CD4-positive, alpha-beta T cell treated with Interleukin-17A for 4 hours (primary cell): ENCODE results near the gene TNNI2.

Source experiments
- DNase-seq: peaks from one replicate; pipeline ENCODE4 v3.0.0-alpha.2; 2020; ENCODE audit warnings: mixed read lengths

The TNNI2 gene

DNA sequence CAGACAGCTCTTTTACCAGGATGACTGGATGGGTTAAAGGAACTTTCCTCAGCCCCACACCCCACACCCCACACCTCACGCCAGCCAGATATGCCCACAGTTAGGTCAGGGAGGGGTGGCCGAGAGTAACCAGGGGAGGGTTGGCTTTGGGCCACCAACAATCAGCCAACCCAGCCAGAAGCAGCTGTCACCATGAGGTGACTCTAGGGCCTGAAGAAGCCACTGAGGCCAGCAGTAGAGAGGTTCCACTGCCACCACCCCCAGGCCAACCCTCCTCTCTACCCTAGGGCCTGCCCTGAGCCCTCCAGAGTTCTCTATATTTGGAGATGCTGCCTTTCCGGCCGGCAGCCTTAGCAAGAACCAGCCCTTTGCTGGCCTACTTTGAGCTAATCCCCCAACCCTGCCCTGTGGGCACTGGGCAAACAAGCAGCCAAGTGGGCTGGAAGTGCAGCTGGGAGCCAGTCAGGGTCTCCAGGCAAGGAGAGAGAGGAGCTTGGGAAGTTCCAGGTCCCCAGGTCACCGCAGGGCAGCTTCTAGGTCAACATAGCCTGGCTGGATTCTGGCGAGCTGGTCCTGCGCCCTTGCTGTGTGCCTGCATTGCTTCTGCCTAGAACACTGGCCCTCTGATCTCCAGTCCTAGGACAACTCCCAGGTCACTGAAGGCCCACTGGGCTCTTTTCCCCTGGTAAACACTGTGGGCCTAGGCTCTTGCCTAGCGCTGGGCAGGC, 16.0 kb upstream of the TNNI2 start:
- no peak for DNase-seq

DNA sequence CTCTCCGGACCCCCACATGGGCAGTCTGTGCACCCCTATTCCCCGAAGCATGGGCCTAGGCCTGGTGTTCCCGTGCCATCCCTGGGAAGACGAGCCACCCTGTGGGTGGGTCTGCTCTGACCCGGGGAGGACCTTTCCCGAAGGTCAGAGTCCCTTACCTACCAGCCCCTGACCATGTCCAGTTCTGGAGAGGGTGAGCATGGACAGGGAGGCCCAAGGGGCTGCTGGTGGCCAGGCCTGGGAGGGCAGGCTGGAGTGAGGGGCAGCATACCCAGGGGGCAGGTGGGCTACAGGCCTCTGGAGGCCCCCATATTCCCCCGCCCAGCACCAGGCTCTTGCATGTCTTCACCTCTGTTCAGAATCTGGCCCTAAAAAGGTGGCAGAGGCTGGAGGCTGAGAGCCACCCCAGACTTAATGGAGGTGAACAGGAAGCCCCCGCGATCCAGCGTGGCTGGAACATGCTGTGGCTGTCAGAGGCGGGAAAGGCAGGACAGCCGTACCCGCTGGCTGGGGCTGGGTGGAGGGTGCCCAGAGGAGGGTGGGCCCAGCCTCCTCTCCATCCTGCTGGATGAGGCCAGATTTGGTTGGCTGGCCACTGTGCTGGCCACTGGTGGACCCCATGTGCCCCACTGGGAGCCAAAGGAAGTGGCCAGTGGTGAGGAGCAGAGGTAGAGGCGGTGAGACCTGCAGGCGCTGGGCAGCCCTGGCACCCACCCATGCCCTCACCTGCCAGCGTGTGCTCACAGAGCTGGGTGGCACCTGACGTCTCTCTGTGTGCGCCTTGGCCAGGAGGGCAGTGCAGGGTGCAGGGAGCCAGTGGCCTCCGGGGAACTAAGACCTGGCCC, 15.2 kb upstream of the TNNI2 start:
- no peak for DNase-seq

DNA sequence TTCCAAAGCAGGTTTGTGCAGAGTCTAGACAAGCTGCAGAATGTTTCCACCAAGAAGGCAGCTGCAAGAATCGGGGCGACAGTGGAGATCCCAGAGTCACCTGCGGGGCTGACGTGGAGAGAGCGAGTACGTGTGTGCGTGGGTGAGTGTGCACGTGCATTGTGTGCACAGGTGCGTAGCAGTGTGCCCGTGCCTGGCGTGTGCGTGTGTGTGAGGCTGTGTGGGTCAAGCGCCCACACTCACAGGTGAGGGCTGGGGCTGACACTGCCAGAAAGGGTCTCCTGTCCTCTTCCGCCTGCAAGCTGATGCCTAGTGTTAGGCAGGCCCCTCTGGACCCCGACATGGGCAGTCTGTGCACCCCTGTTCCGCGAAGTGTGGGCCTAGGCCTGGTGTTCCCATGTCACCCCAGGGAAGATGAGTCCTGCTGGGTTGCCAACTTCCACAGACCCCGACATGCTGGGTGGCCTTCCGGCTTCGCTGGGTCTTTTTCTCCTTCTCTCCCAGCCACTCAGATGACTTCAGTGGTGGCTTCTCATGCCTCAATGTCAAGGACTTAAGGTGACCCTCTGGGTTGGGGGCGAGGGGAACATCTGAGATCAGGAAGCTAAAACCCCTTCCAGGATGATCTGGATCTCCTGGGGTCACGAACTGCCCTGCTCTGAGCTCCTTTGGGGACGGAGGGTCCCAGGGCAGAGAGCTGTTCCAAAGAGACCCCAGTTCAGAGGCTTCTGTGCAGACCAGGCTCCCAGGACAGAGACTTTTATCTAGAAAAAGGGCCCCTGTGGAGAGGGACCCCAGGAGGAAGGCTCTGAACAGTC, 14.4 kb upstream of the TNNI2 start:
- DNase-seq = no peak

GRCh38 chr11:1825039-1825740, 13.6 kb upstream of the TNNI2 start:
- no peak for DNase-seq

DNA sequence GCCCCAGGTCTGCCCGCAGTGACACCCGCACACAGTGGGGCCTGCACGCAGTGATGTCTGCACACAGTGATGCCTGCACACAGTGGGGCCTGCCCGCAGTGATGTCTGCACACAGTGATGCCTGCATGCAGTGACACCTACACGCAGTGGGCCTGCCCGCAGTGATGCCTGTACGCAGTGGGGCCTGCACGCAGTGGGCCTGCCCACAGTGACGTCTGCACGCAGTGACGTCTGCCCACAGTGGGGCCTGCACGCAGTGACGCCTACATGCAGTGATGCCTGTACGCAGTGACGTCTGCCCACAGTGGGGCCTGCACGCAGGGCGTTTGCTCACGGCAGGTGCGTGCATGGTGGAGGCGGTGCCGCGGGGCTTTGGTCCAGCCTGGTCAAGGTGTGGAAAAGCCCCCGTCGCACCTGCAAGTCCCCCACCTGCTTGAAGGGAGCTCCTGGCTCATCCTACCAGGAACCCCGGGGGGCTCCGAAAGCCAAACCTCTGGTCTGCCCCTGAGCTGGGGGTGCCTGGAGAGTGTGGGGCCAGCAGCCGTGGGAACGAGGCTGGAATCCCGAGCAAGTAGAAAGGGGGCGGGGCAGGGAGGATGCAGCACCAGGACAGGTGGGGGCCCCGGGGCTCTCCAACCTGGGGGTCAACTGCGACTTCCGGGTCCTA, 12.9 kb upstream of the TNNI2 start:
- DNase-seq = no peak

DNA sequence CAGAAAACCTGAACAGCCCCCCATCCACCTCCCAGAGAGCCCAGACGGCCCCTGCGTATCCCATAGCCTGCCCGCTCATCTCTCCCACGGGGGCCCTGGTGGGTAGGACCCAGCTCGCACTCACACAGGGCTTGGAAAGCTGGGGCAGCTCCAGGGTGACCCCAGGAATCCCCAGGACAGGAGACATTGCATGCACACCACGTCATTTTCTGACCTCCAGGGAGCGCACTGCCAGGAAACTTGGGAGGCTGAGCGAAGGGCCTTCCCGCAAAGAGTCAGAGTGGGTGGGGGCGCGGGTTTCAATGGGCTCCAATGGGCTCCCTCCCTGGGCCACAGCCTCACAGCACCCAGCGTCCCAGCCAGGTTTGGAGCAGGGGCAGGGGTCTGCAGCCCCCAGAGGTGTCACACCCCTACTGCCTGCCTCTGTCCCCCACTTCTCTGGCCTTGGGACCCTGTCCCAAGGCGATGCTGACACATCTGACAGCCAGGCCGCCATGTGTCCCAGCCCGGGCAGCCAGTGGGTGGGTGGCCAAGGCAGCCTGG, 12.2 kb upstream of the TNNI2 start:
- no peak for DNase-seq

DNA sequence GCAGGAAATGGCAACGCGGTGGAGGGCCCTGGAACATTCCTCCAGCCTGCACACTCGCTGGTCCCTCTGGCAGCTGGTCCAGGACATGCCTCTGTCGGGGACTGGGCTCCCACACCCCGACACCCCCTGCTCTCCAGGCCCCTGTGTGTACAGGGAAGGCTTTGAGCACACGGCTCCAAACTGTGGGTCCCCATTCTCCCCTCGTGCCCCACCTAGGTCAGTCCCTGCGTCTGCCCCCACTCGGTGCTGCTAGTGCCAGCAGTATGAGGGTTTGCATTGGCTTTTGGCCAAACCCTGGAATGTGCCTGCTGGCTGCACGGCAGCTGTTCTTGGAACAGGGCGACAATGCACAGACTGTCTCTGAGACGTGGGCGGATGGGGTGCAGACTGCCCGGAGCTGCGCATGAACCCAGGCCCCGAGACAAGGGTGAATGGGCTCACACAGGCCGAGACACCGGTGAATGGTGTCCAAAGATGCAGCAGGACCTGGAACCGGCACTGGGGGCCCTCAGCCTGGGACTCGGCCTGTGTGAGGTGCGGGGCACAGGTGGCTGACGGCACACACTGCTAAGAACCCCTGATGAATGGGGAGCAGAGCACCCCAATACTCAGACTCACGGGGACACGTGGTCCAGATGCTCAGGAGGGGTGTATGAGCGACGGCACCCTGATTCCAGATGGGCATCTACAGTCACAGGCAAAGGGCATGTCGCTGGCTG, 11.5 kb upstream of the TNNI2 start:
- DNase-seq = no peak

GRCh38 chr11:1827931-1828330, 10.8 kb upstream of the TNNI2 start:
- no peak for DNase-seq

GRCh38 chr11:1828542-1828941, 10.2 kb upstream of the TNNI2 start:
- no peak for DNase-seq

DNA sequence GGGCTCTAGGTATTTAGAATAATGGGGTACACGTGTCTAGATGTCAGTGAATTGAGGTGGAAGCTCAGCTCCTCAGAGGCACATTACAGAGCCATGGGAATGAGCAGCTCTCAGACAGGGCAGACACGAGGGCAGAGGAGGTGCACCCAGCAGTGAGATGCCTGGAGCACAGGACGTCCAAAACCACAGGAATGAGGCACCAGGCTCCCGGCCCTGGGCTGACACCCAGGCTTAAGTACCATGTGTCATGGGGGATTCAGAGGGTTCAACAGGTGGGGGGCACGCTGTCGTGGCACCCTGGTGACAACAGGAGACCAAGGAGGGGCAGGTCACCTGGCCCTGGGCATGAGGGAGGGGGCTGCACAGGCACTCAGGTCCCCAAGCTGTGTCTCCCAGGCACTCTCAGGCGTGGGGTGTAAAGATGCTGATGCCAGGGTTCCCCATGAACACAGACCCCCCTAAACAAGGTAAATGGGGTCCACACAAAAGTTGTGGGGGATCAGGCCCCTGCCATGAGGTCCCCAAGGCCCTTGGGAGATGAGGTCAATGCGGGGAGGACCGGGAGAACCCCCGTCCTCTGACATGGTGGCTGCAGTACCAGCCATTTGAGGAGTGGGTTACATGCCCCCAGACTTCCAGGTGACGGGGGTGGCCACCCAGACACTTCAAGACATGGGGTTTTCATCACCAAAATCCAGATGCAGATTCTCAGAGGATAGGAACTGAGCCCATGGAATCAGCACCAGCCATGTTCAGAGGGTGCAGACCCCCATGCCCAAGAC, 9.6 kb upstream of the TNNI2 start:
- DNase-seq = no peak

- no peak for DNase-seq
Observed at GRCh38 chr11:1830004-1830321, 8.8 kb upstream of the TNNI2 start.

DNA sequence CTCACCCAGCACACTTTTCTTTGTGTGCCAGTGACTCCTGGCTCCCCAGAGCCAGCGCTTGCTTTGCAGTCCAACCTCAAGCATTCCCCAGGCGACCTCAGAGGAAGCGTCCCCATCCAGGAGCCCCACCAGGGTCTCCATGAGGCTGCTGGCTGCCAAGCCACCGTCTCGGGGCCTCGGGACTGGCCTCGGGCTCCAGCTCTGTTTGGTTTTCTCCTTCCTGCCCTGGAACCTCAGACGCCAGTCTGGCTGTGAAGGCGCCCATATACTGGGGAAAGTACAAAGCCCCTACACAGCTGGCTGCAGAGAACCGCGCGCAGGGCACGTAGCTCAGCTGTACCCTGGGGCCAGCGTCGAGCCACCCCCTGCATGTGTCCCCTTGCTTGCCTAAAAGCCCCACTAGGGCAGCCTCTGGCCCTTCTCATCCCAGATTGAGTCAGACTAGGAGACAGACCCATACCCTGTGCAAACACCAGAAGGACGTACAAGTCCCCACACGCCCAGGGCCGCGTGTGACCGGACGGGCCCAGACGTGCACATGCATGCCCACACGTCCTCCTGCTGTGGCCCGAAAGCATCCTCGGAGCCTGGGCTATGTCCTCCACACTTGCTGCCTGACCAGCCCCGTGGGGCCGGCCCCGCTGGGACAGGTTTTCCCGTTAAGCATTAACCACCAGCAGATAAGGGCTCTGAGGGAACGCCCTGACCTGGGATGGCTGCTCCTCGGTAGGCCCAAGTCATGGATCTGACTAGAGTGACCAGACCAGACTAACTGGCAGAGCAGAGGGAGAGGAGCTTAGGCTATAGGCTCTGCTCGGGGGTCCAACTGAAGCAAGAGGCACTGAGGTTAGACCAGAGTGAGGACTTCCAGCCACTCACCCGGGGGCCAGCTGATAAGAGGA, 8.2 kb upstream of the TNNI2 start:
- DNase-seq = no peak

DNA sequence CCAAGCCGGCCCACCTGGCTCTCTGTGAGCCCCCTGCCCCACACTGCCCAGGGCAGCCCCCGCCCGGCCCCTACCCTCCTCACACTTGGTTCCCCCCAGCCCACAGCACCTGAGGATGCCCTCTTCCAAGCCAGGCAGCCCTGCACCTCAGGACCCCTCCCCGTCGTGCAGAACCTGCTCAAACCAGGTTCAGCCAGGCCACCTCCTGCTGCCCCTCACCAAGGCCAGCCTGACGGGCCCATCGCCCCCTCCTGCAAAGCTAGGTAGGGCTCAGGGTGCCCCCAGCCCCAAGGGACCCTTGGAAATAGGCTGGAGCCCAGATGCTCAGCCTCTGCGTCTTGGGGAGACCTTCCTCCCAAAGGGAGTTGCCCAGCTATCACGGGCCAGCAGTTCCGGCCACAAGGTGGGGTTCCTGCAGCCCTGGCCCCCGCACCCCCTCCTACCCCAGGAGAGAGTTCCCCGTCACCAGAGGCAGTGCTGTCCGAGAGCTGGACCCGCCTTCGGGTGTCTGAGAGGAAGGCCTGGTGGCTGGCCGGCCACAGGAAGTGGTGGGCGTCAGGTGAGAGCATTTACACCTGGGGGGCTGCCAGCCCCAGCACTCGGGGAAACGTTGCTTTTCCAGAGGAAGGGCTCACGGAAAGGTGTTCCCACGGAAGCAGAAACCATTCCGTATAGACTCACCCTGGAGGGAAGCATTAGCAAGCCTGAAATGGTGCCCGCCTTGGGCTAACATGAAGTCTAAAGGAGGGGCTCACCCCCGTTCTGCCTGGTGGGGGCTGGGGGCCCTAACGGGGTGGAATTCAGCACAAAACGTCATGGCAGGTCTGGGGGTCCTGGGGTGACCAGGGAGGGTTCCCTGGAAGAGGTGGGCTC, 7.2 kb upstream of the TNNI2 start:
- DNase-seq = no peak

- DNase-seq = peak; percentile 83
Observed at GRCh38 chr11:1832211-1832919, 6.4 kb upstream of the TNNI2 start.

DNA sequence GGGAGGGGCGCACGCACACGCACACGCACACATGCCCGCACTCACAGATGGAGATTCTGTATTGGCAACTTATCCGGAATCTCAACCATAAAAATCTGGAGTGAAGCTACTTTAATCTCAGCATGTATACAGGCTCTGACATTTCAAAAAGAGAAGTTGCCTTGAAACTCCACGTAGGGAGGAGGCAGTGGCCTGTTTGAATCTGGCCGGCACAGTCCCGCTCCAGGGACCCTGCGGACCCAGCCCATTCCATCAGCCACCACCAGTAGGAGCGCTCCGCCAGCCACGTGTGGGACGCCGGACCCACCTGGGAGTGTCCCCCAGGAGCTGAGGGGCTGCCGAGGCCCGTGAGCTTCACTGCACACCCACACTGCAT, 5.9 kb upstream of the TNNI2 start:
- DNase-seq = no peak

GRCh38 chr11:1834062-1834610, 4.6 kb upstream of the TNNI2 start:
- no peak for DNase-seq
